Inferior parietal cortex (tissue), 1 donor: Measurements from ENCODE around the gene IGSF23.
"Not testable (repeated sequence)": the region's sequence is repeated elsewhere in the genome, so short reads cannot be mapped to it uniquely, and the experiment has no call there.

Experiments
- DNase-seq: peaks from one replicate; pipeline ENCODE4 v3.0.0-alpha.2; 2016; ENCODE audit errors: extremely low spot score

The IGSF23 gene

GRCh38 chr19:44611812-44612295, 1.5 kb upstream of the IGSF23 start:
- no peak for DNase-seq

GRCh38 chr19:44614313-44614712, 950 bp downstream of the IGSF23 start:
- DNase-seq, result no peak

GRCh38 chr19:44615863-44616247, 2.5 kb downstream of the IGSF23 start:
- no peak for DNase-seq

GRCh38 chr19:44617110-44617880, 3.9 kb downstream of the IGSF23 start:
- DNase-seq, result no peak

GRCh38 chr19:44618640-44619357, 5.4 kb downstream of the IGSF23 start:
- no peak for DNase-seq

- no peak for DNase-seq
Measured at GRCh38 chr19:44620667-44621066, 7.3 kb downstream of the IGSF23 start.

GRCh38 chr19:44621367-44621766, 8.0 kb downstream of the IGSF23 start:
- DNase-seq, result no peak

GRCh38 chr19:44623080-44623479, 9.7 kb downstream of the IGSF23 start:
- DNase-seq, result no peak

- DNase-seq, result no peak
Measured at GRCh38 chr19:44623626-44624025, 10.3 kb downstream of the IGSF23 start.

GRCh38 chr19:44624840-44625354, 11.5 kb downstream of the IGSF23 start:
- no peak for DNase-seq

GRCh38 chr19:44625637-44626036, 12.3 kb downstream of the IGSF23 start:
- DNase-seq, result not testable (repeated sequence)

GRCh38 chr19:44626048-44626624, 12.8 kb downstream of the IGSF23 start:
- DNase-seq, result no peak

GRCh38 chr19:44627631-44628030, 14.3 kb downstream of the IGSF23 start:
- no peak for DNase-seq

GRCh38 chr19:44628793-44629192, 15.4 kb downstream of the IGSF23 start:
- DNase-seq, result no peak

GRCh38 chr19:44631611-44632010, 18.2 kb downstream of the IGSF23 start:
- DNase-seq, result not testable (repeated sequence)

GRCh38 chr19:44634058-44634457, 20.7 kb downstream of the IGSF23 start:
- DNase-seq, result not testable (repeated sequence)

GRCh38 chr19:44634785-44635184, 21.4 kb downstream of the IGSF23 start:
- no peak for DNase-seq

- no peak for DNase-seq
Measured at GRCh38 chr19:44635581-44636438, 22.4 kb downstream of the IGSF23 start.

GRCh38 chr19:44636439-44637389, 23.4 kb downstream of the IGSF23 start:
- DNase-seq, result no peak

- DNase-seq, result no peak
Measured at GRCh38 chr19:44637390-44637764, 24.0 kb downstream of the IGSF23 start.
